Nephron progenitor cell (in vitro differentiated cells): ENCODE data around the gene TNFAIP1.

Source experiments
- DNase-seq: peaks from one replicate; pipeline ENCODE4 v3.0.0; 2021
- H3K27ac Mint-ChIP-seq: 2 replicates; pipeline ENCODE4 v1.8.0; 2021; ENCODE audit warnings: mild to moderate bottlenecking, moderate library complexity, mixed read lengths
- H3K27me3 Mint-ChIP-seq: 2 replicates; pipeline ENCODE4 v1.8.0; 2021; ENCODE audit warnings: mild to moderate bottlenecking, low read depth, mixed read lengths; ENCODE audit not compliant: poor library complexity
- H3K36me3 Mint-ChIP-seq: 2 replicates; pipeline ENCODE4 v1.8.0; 2021; ENCODE audit warnings: low read depth, mixed read lengths
- H3K4me1 Mint-ChIP-seq: 2 replicates; pipeline ENCODE4 v1.8.0; 2021; ENCODE audit warnings: mixed read lengths
- H3K4me3 Mint-ChIP-seq: 2 replicates; pipeline ENCODE4 v1.8.0; 2021; ENCODE audit warnings: mild to moderate bottlenecking, moderate library complexity, mixed read lengths
- H3K9me3 Mint-ChIP-seq: 2 replicates; pipeline ENCODE4 v1.8.0; 2021; ENCODE audit warnings: mild to moderate bottlenecking, moderate library complexity, mixed read lengths
- TF ChIP-seq, protein P1 (sequence below): fragments of 200-600 bp; sonication (generic); IDR thresholded peaks from 2 replicates; pipeline ENCODE4 v1.5.0; 2021; ENCODE audit warnings: antibody characterized with exemption

Gene TNFAIP1

DNA sequence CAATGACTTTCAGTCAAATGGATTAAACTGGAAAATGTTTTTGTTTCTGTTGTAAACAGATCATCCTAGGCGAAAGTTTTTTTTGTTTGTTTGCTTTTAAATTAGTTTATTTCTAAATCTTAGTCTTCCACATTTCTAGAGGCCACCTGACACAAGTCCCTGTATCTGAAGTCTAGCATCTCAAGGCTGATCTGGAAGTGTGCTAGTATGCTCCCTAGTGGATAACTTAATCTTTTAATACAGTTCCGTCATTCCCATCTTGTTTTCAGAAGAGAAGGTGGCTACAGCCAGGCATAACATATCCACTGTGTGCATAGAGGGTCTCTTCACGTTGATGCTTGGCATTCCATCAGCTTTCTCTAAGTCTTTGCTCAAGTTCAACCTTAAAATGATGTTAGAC, 7.9 kb upstream of the TNFAIP1 start:
- Mint-ChIP-seq H3K27ac (peak overlapping the region; percentile 63), H3K36me3 (peaks cover 32% of the 10 kb centered on the region), H3K27me3 (peaks cover 3% of the 10 kb centered on the region), H3K4me3 (no peak overlapping the region), H3K9me3 (no peaks in the 10 kb centered on the region), H3K4me1 (peaks cover 30% of the 10 kb centered on the region)
- no peak for DNase-seq
- TF ChIP-seq, protein P1, sequence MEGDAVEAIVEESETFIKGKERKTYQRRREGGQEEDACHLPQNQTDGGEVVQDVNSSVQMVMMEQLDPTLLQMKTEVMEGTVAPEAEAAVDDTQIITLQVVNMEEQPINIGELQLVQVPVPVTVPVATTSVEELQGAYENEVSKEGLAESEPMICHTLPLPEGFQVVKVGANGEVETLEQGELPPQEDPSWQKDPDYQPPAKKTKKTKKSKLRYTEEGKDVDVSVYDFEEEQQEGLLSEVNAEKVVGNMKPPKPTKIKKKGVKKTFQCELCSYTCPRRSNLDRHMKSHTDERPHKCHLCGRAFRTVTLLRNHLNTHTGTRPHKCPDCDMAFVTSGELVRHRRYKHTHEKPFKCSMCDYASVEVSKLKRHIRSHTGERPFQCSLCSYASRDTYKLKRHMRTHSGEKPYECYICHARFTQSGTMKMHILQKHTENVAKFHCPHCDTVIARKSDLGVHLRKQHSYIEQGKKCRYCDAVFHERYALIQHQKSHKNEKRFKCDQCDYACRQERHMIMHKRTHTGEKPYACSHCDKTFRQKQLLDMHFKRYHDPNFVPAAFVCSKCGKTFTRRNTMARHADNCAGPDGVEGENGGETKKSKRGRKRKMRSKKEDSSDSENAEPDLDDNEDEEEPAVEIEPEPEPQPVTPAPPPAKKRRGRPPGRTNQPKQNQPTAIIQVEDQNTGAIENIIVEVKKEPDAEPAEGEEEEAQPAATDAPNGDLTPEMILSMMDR, result no peak

DNA sequence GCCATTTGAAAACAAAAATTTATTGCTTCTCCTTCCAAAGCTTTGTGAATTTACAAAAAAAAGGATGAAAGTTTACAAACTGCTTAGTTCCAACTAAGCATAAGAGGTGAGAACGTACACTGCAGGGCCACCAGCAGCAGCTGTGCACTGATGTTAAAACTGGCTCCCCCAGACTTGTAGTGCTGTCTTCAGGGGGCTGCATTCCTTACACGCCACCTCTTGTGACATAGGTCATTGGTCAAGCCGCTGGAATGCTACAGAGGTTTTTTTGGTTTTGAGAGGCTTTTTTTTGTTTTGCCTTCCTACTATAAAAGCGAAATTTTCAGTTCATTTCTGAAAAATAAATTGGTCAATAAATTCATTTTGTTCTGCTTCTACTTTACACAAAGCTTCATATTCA, 7.2 kb upstream of the TNFAIP1 start:
- no peak overlapping the region for H3K4me3 Mint-ChIP-seq
- no peak for DNase-seq
- peaks cover 24% of the 10 kb centered on the region for H3K4me1 Mint-ChIP-seq
- H3K9me3 Mint-ChIP-seq, result no peaks in the 10 kb centered on the region
- H3K27ac Mint-ChIP-seq, result peak overlapping the region; percentile 41
- TF ChIP-seq, protein P1, result no peak
- H3K27me3 Mint-ChIP-seq, result peaks cover 3% of the 10 kb centered on the region
- peaks cover 26% of the 10 kb centered on the region for H3K36me3 Mint-ChIP-seq

DNA sequence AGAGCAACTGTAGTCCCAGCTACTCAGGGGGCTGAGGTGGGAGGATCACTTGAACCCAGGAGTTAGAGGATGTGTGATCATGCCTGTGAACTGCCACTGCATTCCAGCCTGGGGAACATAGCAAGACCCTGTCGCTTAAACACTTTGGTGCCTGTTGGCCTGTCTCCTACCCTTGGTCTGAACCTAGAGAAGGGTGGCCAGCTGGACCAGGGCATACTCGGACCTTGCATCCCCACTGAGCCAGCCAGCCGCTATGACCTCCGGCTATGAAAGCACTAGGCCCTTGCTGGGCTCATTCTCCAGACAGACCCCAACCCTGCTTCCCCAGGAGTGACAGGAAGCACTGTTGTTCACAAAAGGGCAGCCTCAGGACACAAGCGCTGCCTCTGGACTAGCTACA, 4.9 kb upstream of the TNFAIP1 start:
- Mint-ChIP-seq H3K4me1 (peaks cover 22% of the 10 kb centered on the region), H3K27me3 (peaks cover 3% of the 10 kb centered on the region), H3K4me3 (no peak overlapping the region), H3K9me3 (no peaks in the 10 kb centered on the region), H3K36me3 (peaks cover 26% of the 10 kb centered on the region), H3K27ac (no peak overlapping the region)
- TF ChIP-seq, protein P1, result no peak
- DNase-seq, result no peak

DNA sequence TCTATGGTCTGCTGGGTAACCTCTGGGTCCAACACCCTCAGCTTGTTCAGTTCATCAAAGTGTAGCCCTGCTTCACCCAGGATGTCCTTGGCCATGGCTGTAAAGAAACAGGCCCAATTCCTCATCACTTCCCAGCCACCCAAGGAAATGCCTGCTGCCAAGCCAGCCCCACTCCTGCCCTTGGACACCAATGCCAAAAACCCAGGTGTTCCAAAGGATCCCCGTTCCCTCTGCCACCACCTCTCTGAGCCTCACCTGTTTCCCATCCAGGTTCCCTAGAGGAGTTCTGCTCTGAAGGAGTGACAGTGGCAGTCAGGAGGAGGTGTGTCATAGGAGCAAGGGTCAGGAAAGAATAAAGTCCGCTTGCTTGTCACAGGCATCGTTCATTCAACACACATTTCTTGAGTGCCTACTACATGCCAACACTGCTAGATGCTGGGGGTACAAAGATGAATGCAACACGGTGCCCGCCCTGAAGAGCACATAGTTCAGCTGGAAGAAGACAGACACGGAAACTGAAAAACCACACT, 3.6 kb upstream of the TNFAIP1 start:
- no peak overlapping the region for H3K27ac Mint-ChIP-seq
- H3K9me3 Mint-ChIP-seq, result no peaks in the 10 kb centered on the region
- TF ChIP-seq, protein P1, result no peak
- H3K36me3 Mint-ChIP-seq, result peaks cover 16% of the 10 kb centered on the region
- peaks cover 25% of the 10 kb centered on the region for H3K4me1 Mint-ChIP-seq
- H3K4me3 Mint-ChIP-seq, result no peak overlapping the region
- peaks cover 3% of the 10 kb centered on the region for H3K27me3 Mint-ChIP-seq
- no peak for DNase-seq

DNA sequence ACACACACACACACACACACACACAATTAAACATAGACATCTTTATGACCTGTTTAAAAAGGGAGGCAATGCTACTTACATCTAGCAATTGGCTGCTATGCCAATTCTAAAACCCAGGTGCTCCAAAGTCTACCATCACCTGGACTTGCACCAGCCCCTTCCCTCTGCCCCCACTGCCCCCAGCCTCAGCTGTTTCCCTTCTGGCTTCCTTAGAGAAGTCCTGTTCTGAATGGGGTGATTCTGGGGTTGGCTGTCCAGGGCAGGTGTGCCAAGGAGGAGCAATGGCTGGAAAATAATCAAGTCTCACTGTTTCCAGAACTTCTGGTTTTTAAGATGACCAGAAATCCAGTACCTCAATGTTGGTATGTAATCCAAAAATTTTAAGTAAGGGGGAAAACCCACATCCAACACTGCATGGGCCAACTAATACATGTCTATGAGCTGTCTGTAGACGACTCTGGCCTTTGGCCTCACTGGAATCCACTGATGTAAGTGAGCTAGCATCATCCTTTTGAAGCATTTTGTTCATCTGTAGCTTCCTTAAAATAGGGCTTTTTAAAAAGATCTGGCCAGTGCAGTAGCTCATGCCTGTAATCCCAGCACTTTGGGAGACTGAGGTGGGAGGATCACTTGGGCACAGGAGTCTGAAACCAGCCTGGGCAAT, 2.3 kb upstream of the TNFAIP1 start:
- Mint-ChIP-seq H3K4me1 (peaks cover 35% of the 10 kb centered on the region), H3K4me3 (no peak overlapping the region), H3K27me3 (peaks cover 3% of the 10 kb centered on the region), H3K9me3 (no peaks in the 10 kb centered on the region), H3K36me3 (peaks cover 9% of the 10 kb centered on the region), H3K27ac (no peak overlapping the region)
- no peak for DNase-seq
- TF ChIP-seq, protein P1, result no peak

DNA sequence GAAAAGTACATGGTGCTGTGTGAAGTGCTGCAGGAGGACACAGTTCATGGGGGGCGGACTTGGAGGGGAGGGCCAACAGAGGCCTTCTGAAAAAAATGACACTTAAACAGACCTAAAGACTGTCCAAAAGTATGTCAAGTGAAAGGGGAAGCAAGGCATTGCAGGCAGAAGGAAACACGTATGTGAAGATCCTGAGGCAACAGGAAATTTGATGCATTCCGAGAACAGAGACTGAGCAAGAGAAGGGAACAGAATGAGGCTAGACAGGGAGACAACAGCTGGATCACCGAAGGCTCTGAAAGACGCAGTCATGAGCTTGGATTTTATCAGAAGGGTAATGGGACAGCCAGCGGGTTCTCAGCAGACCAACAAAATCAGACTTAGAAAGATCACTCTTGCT, 1.4 kb upstream of the TNFAIP1 start:
- DNase-seq, result no peak
- peaks cover under 1% of the 10 kb centered on the region for H3K36me3 Mint-ChIP-seq
- peaks cover 3% of the 10 kb centered on the region for H3K27me3 Mint-ChIP-seq
- TF ChIP-seq, protein P1, result no peak
- peaks cover 35% of the 10 kb centered on the region for H3K4me1 Mint-ChIP-seq
- H3K9me3 Mint-ChIP-seq, result no peaks in the 10 kb centered on the region
- H3K27ac Mint-ChIP-seq, result peak overlapping the region; percentile 73
- H3K4me3 Mint-ChIP-seq, result peak overlapping the region; percentile 100
